ENCODE results near the gene CSF1.

The CSF1 gene

DNA sequence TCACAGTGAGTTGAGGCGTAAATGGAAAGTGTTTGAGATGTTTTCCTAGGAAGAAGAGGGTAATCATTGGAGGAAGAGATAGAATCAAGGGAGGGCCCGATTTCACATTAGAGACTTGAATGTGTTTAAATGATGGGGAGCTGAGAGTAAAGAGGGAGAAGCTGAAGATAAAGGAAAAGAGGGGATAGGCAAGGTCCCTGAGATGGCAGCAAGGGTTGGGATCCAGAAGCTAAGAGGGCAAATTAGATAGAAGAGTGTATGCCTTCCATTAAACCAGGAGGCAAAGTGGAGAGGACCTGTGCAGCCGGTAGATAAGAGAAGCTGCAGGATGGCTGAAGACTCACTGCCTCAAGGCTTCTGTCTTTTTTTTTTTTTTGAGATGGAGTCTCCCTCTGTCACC is 21.6 kb upstream of the CSF1 start:
- in situ Hi-C loops (cut with MboI; ENCODE audit: low pct_unique_long_range_greater_than_20kb, low sequenced_read_pairs, unreplicated experiment): no loop called here
- TF ChIP-seq, protein P1, sequence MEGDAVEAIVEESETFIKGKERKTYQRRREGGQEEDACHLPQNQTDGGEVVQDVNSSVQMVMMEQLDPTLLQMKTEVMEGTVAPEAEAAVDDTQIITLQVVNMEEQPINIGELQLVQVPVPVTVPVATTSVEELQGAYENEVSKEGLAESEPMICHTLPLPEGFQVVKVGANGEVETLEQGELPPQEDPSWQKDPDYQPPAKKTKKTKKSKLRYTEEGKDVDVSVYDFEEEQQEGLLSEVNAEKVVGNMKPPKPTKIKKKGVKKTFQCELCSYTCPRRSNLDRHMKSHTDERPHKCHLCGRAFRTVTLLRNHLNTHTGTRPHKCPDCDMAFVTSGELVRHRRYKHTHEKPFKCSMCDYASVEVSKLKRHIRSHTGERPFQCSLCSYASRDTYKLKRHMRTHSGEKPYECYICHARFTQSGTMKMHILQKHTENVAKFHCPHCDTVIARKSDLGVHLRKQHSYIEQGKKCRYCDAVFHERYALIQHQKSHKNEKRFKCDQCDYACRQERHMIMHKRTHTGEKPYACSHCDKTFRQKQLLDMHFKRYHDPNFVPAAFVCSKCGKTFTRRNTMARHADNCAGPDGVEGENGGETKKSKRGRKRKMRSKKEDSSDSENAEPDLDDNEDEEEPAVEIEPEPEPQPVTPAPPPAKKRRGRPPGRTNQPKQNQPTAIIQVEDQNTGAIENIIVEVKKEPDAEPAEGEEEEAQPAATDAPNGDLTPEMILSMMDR (IDR thresholded peaks at IDR 0.05; ENCODE audit: extremely low read depth, insufficient read depth, missing control alignments): no peak
- DNase-seq (ENCODE audit: low spot score): no peak

DNA sequence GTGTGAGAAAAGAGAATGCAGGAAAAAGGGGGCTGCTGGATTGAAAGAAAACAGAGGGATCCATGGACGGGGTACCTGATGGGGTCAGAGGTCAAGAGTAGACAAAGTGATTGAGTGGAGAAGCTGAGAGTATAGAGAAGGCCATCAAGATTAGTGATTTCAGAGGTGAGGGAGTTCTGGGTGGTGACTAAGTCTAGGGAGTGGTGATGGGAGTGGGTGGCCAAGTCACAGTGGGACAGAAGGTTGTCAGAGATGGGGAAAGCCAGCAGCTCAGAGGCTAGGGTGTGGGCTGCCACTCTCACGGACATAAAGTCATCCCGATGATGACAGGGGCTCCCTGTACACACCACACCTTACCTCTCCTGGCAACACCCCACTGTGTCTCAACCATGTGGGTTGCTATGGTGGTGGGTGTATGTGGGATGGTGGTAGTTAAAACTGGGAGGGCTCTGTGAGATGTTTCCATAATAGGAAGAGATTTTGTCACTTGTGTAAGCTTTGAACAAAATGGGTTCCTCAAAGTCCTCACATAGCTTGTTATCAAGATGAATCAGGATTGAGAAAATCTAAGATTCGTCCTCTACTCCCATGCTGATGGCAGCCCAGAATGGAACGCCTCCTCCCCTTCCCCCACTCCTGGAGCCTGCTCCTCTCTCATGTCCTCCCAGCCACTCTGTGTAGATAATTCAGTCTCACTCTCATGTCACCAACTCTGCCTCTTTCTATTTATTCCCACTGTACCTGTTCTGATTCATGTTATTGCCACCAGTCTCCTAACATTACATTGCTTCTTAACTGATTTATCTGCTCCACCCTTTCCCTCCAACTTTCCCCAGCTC is 20.3 kb upstream of the CSF1 start:
- TF ChIP-seq, protein P1 (IDR thresholded peaks at IDR 0.05; ENCODE audit: extremely low read depth, insufficient read depth, missing control alignments): no peak
- in situ Hi-C loops (cut with MboI; ENCODE audit: low pct_unique_long_range_greater_than_20kb, low sequenced_read_pairs, unreplicated experiment): no loop called here
- DNase-seq (ENCODE audit: low spot score): peak; percentile 49

DNA sequence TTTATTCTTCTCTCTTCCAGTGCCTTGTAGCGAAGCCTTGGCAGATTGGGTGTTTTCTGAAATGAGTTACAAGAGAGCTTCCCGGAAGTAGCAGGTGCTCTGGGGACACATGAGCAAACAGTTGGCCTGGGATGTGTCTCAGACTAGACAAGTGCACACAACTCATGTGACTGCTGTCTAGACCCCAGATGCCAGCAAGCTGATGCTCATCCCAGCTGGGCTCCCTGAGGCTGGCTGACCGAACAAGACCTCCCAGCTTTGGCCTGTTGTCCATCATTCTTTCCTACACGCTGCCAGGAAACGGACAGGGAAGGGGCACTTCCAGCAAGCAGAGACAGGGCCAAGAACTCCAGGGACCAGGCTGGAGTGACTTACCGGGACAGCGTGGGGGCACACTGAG is 18.7 kb upstream of the CSF1 start:
- no peak for DNase-seq (ENCODE audit: low spot score)
- TF ChIP-seq, protein P1 (IDR thresholded peaks at IDR 0.05; ENCODE audit: extremely low read depth, insufficient read depth, missing control alignments): no peak
- in situ Hi-C loops (cut with MboI; ENCODE audit: low pct_unique_long_range_greater_than_20kb, low sequenced_read_pairs, unreplicated experiment): no loop called here

DNA sequence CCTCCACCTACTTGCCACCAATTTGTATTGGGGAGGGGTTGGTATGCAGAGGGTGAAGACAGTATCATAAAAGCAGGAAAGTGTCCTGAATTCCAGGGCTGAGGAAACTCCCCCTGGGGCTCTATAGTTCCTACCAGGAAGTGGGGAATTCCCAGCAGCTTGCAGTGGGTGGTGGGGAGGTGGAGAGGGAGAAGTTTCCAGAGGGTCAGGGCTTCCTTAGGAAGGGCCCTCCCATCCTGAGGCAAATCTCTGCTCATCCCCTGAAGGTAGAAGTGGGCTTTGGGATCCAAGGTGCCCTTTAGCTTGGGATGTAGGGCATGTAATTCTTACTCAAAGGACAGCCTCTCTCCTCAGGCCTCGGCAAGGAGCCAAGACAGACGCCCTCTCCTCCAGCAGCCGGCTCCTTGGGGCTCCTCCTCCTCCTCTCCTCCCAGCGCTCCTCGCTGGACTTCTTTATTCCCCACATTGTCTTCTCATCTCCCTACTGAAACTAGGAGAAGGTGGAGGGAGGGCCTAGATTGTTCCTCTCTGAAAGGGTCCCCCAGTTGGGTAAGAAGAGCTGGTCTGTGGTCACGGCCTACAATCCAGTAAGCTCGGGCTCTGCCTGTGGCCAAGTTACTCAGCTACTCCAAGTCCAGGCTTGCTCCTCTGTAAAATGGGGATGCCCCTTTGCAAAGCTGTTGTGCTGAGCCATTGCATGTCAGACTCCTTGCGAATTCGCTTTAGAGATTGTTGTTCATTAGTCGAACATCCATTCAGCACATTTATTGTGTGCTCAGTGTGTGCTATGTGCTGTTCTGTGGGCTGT is 17.9 kb upstream of the CSF1 start:
- TF ChIP-seq, protein P1 (IDR thresholded peaks at IDR 0.05; ENCODE audit: extremely low read depth, insufficient read depth, missing control alignments): no peak
- no peak for DNase-seq (ENCODE audit: low spot score)
- in situ Hi-C loops (cut with MboI; ENCODE audit: low pct_unique_long_range_greater_than_20kb, low sequenced_read_pairs, unreplicated experiment): no loop called here

DNA sequence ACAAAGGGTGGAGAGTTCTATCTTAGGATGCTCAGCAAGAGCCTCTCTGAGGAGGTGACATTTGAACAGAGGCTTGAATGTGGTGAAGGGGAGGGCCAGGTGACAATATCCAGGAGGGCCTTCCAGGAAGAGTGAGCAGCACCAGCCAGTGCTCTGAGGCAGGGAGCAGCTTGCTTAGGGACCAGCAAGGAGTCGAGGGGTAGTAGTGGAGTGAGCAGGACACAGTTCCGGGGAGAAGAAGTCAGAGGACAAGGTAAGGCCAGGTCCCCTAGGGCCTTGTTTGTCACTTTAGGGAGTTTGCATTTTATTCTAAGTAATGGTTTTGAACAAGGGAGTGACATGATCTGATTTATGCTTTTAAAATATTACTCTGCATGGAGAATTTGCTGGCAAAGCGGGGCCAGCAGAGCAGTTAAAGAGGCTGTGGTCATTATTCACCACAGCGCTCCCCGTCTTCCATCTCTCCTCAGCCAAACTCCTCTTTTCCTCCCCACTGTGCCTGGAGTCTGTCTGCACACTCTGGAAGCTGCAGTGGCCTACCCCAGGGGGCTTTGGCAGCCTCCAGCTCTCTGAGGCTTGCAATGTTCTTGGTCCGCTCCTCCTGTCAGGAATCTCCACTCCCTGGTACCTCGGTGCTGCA is 17.0 kb upstream of the CSF1 start:
- in situ Hi-C loops (cut with MboI; ENCODE audit: low pct_unique_long_range_greater_than_20kb, low sequenced_read_pairs, unreplicated experiment): no loop called here
- no peak for DNase-seq (ENCODE audit: low spot score)
- TF ChIP-seq, protein P1 (IDR thresholded peaks at IDR 0.05; ENCODE audit: extremely low read depth, insufficient read depth, missing control alignments): no peak
